ENCODE results near the gene DNAH17. TPM values are rescaled to one million over a fixed set of nuclear protein-coding genes. Genes with fewer than 3 reads are reported as not detected.

The DNAH17 gene
- total RNA-seq, 2 donors from 2014 or later, result 0.04 TPM; not detected in 1

GRCh38 chr17:78548725-78549124 lies 28.5 kb downstream of the DNAH17 start:
- TF ChIP-seq CTCF (IDR thresholded peaks at IDR 0.05), result no peak

GRCh38 chr17:78547035-78547434 lies 30.2 kb downstream of the DNAH17 start:
- Histone ChIP-seq H3K4me3 (no peak overlapping the region), H3K9me3 (peaks cover 0 to 19% of the 10 kb centered on the region in 2 donors), H3K4me1 (no peaks in the 10 kb centered on the region), H3K36me3 (no peaks in the 10 kb centered on the region), H3K27me3 (no peaks in the 10 kb centered on the region), H3K27ac (no peak overlapping the region)
- TF ChIP-seq CTCF (IDR thresholded peaks at IDR 0.05), result no peak
- no peak for DNase-seq (ENCODE audit: low spot score)

More at GRCh38 chr17:78548725-78549124, 28.5 kb downstream of the DNAH17 start:
- no peak for DNase-seq (ENCODE audit: low spot score)
- H3K4me3 ChIP-seq, result no peak overlapping the region
- H3K27me3 ChIP-seq, result no peaks in the 10 kb centered on the region
- H3K4me1 ChIP-seq, result no peaks in the 10 kb centered on the region
- no peaks in the 10 kb centered on the region for H3K36me3 ChIP-seq
- H3K9me3 ChIP-seq, result peaks cover 0 to 19% of the 10 kb centered on the region in 2 donors
- no peak overlapping the region for H3K27ac ChIP-seq

GRCh38 chr17:78546476-78546875 lies 30.7 kb downstream of the DNAH17 start:
- DNase-seq (ENCODE audit: low spot score), result no peak
- no peaks in the 10 kb centered on the region for H3K27me3 ChIP-seq

GRCh38 chr17:78544881-78545755 lies 32.1 kb downstream of the DNAH17 start:
- no peaks in the 10 kb centered on the region for H3K36me3 ChIP-seq
- no peak overlapping the region for H3K27ac ChIP-seq
- DNase-seq (ENCODE audit: low spot score), result no peak
- H3K9me3 ChIP-seq, result peaks cover 0 to 12% of the 10 kb centered on the region in 2 donors
- TF ChIP-seq CTCF (IDR thresholded peaks at IDR 0.05), result no peak
- no peaks in the 10 kb centered on the region for H3K27me3 ChIP-seq
- no peaks in the 10 kb centered on the region for H3K4me1 ChIP-seq
- no peak overlapping the region for H3K4me3 ChIP-seq

More at GRCh38 chr17:78546476-78546875, 30.7 kb downstream of the DNAH17 start:
- H3K36me3 ChIP-seq, result no peaks in the 10 kb centered on the region
- H3K9me3 ChIP-seq, result peaks cover 0 to 19% of the 10 kb centered on the region in 2 donors
- no peak for TF ChIP-seq CTCF (IDR thresholded peaks at IDR 0.05)
- no peak overlapping the region for H3K4me3 ChIP-seq
- no peaks in the 10 kb centered on the region for H3K4me1 ChIP-seq
- H3K27ac ChIP-seq, result no peak overlapping the region

DNA sequence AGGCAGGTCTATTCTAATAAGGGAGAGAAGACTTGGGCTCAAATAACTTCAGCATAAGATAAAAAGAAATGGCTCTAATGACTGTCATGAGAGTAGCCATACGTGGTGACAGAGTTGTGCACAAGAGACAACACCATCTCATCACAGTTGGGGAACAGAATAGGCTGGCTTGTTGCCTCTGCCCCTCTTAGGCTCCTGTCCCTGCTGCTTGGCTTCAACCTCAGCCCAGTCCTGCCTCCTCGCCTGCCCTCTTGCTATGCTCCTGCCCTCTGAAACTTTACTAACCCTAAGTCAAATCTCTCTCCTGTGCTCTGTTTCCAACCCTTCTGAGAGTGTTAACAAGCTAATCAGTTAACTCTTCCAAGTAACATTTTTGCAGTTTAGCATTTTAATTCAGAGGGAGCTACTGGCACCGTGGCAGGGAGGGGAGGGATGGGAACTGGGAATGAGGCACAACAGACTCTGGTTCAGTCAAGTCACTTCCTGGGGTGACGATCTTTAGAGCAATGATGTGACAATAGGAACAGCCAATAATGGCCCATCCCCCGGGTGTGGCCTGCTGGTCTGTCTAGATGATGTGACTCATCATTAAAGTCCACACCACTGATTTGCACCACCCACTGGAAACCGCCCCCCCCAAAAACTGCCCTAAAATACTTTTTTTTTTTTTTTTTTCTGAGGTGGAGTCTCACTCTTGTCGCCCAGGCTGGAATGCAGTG lies 35.5 kb downstream of the DNAH17 start:
- no peak for DNase-seq (ENCODE audit: low spot score)
- Histone ChIP-seq H3K4me1 (no peaks in the 10 kb centered on the region), H3K36me3 (no peaks in the 10 kb centered on the region), H3K9me3 (peaks cover 0 to 4% of the 10 kb centered on the region in 2 donors), H3K4me3 (no peak overlapping the region), H3K27ac (no peak overlapping the region), H3K27me3 (no peaks in the 10 kb centered on the region)
- no peak for TF ChIP-seq CTCF (IDR thresholded peaks at IDR 0.05)

Measured in right atrium auricular region (tissue), 2 donors.